Activated B cell treated with CpG ODN at 0.5 μM for 24 hours (primary cell): ENCODE results near the gene GAK. TPM values are rescaled to one million over a fixed set of nuclear protein-coding genes. Genes with fewer than 3 reads are reported as not detected.

Experiments
- ATAC-seq: fragments of 200-7000 bp; cut with Tn5 transposase; one replicate; pipeline ENCODE4 v1.10.0; 2021; ENCODE audit warnings: low read depth, mild to moderate bottlenecking, moderate library complexity
- CTCF ChIA-PET: fragments of 350-600 bp; sonication (Branson Sonifier 250); formaldehyde crosslinking; loops from one replicate; lab custom pipeline; 2021; ENCODE audit warnings: antibody characterized with exemption; lab: Charles Lee
- POLR2A ChIA-PET: fragments of 350-600 bp; sonication (Branson Sonifier 250); formaldehyde crosslinking; loops from one replicate; lab custom pipeline; 2021; ENCODE audit warnings: antibody characterized with exemption; lab: Charles Lee
- DNase-seq: peaks from one replicate; pipeline ENCODE4 v3.0.0; 2022
- H3K27ac Mint-ChIP-seq: one replicate; pipeline ENCODE4 v1.8.0; 2020; ENCODE audit warnings: mixed read lengths
- H3K27me3 Mint-ChIP-seq: one replicate; pipeline ENCODE4 v1.8.0; 2021; ENCODE audit warnings: mixed read lengths
- H3K36me3 Mint-ChIP-seq: one replicate; pipeline ENCODE4 v1.8.0; 2021; ENCODE audit warnings: low read depth, mixed read lengths
- H3K4me1 Mint-ChIP-seq: one replicate; pipeline ENCODE4 v1.8.0; 2021; ENCODE audit warnings: mixed read lengths
- H3K4me3 Mint-ChIP-seq: one replicate; pipeline ENCODE4 v1.8.0; 2020; ENCODE audit warnings: mild to moderate bottlenecking, mixed read lengths
- H3K9me3 Mint-ChIP-seq: one replicate; pipeline ENCODE4 v1.8.0; 2020; ENCODE audit warnings: mixed read lengths
- CTCF ChIP-seq: fragments of 200-600 bp; IDR thresholded peaks from one replicate; pipeline ENCODE4 v1.8.0; 2022; ENCODE audit warnings: antibody characterized with exemption, mild to moderate bottlenecking
- intact Hi-C: fragments of 100-400 bp; cut with micrococcal nuclease; formaldehyde crosslinking; loops from one replicate; pipeline ENCODE4 v1.15.1; 2024
- total RNA-seq: library from RNA; stranded (reverse); gene quantifications from 2 replicates; pipeline ENCODE4 v1.2.3, GENCODE V29; 2022

The GAK gene
- total RNA-seq, 1 donor from 2014 or later: 172 TPM

DNA sequence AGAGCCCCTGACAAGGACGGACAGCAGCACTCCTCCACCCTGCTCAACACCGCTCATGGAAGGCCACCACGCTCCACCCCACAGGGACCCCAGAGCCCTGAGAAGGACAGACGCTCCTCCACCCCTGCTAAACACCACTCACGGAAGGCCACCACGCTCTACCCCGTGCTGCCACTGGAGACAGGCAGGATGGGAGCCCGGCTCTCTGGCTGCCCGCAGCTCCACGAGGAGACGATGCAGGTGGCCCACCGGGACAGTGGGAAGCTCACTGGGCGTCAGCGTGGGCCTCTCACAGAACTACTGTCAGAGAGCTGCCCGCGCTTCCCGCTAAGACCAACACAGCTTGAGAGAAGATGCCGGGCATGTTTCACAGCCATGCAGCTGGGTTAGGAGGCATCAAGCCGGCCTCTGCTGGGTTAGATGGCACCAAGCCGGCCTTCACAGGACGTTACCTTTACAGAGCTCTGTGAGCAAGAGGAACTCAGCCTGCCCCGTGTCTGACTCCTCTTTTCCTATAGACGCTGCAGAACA lies 20.8 kb downstream of the GAK start:
- Mint-ChIP-seq H3K4me1 (peaks cover 19% of the 10 kb centered on the region), H3K27ac (no peak overlapping the region)

DNA sequence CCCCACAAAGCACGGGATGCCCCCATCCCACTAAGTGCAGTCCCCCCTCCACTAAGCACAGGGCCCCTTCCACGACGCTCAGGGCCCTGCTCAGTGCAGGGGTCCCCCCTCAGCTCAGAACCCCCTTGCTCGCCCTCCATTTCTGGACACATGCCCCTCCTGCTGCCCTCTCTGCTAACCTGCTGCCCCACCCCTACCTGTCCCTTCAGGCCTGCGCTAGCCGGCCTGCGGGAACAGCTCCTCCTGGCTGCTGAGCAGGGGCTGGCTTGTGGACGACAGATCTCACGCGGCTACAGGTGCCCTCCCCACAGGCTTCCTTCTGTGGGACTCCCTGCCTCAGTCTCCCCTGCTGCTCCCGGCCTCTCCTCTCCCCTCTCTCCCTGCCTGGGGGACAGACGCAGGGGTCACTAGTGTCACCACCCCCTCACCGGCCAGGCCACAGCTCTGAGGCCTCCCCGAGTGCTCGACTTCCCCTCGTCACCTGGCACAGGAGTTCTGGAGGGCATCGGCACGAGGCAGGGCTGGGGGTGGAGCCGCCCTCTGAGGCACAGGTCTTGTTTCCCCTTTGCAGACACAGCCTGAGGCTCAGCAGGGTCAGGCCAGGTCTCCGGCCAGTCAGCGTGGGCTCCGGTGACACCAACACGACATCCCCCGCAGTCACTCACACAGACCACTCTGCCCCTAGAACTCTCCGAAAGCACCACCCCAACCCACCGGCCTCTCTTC lies 21.6 kb downstream of the GAK start:
- intact Hi-C loops: no loop called here
- peaks cover 57% of the 10 kb centered on the region for H3K36me3 Mint-ChIP-seq
- TF ChIP-seq CTCF: no peak
- DNase-seq: no peak
- H3K4me1 Mint-ChIP-seq: peaks cover 11% of the 10 kb centered on the region
- no peaks in the 10 kb centered on the region for H3K27me3 Mint-ChIP-seq
- H3K9me3 Mint-ChIP-seq: no peaks in the 10 kb centered on the region
- no peak for ATAC-seq
- ChIA-PET POLR2A (no interaction called here), CTCF (no interaction called here)
- no peak overlapping the region for H3K27ac Mint-ChIP-seq
- H3K4me3 Mint-ChIP-seq: no peak overlapping the region

More for the DNA sequence above, 20.8 kb downstream of the GAK start:
- ChIA-PET CTCF (no interaction called here), POLR2A (no interaction called here)
- ATAC-seq (no peak), DNase-seq (no peak)
- Mint-ChIP-seq H3K9me3 (no peaks in the 10 kb centered on the region), H3K27me3 (no peaks in the 10 kb centered on the region), H3K4me3 (no peak overlapping the region), H3K36me3 (peaks cover 52% of the 10 kb centered on the region)
- intact Hi-C loops: no loop called here
- TF ChIP-seq CTCF: no peak

GRCh38 chr4:909821-910220 lies 22.3 kb downstream of the GAK start:
- ChIA-PET POLR2A (no interaction called here), CTCF (no interaction called here)
- Mint-ChIP-seq H3K4me1 (peaks cover 4% of the 10 kb centered on the region), H3K27me3 (no peaks in the 10 kb centered on the region), H3K27ac (no peak overlapping the region), H3K36me3 (peaks cover 62% of the 10 kb centered on the region), H3K9me3 (no peaks in the 10 kb centered on the region), H3K4me3 (no peak overlapping the region)
- DNase-seq (no peak), ATAC-seq (no peak)
- intact Hi-C loops: no loop called here
- TF ChIP-seq CTCF: no peak

- no peak overlapping the region for H3K27ac Mint-ChIP-seq
- POLR2A ChIA-PET: no interaction called here
- no peak for TF ChIP-seq CTCF
- intact Hi-C loops: no loop called here
- ATAC-seq (no peak), DNase-seq (no peak)
- peaks cover 64% of the 10 kb centered on the region for H3K36me3 Mint-ChIP-seq
- H3K4me1 Mint-ChIP-seq: no peaks in the 10 kb centered on the region
- H3K4me3 Mint-ChIP-seq: no peak overlapping the region
- H3K27me3 Mint-ChIP-seq: no peaks in the 10 kb centered on the region
- CTCF ChIA-PET: no interaction called here
- H3K9me3 Mint-ChIP-seq: no peaks in the 10 kb centered on the region
These were observed 23.0 kb downstream of the GAK start for GRCh38 chr4:909131-909571.

- ATAC-seq (no peak), DNase-seq (no peak)
- Mint-ChIP-seq H3K9me3 (no peaks in the 10 kb centered on the region), H3K4me3 (no peak overlapping the region), H3K27ac (no peak overlapping the region), H3K36me3 (peaks cover 69% of the 10 kb centered on the region), H3K4me1 (no peaks in the 10 kb centered on the region), H3K27me3 (no peaks in the 10 kb centered on the region)
- intact Hi-C loops: no loop called here
- TF ChIP-seq CTCF: no peak
- ChIA-PET CTCF (no interaction called here), POLR2A (interaction anchor here (0.6 kb wide), 1 partner anchor 34 kb away, joined by 3 read pairs; no protein-coding TSS in a partner anchor)
These were observed 24.3 kb downstream of the GAK start for GRCh38 chr4:907691-908425.
